Heart left ventricle (tissue), 16 donors: ENCODE measurements around the gene TMEM100. TPM values are rescaled to one million over a fixed set of nuclear protein-coding genes. Genes with fewer than 3 reads are reported as not detected.

ENCODE experiments used
- ATAC-seq, 4 donors: fragments of 200-7000 bp; cut with Tn5 transposase; one replicate each; pipeline ENCODE4 v1.9.1; 2020 to 2022; ENCODE audit warnings: moderate library complexity in 4 of 4, mild to moderate bottlenecking in 3 of 4, moderate number of reproducible peaks in 1 of 4
- DNase-seq, 5 donors: peaks; one replicate each; pipeline ENCODE4 v3.0.0-alpha.2; 2020
- H3K27ac ChIP-seq, 12 donors: fragments of 200-600 bp; sonication (generic) in 4 of 12; one replicate each; pipeline versions ENCODE4 v1.5.0 to v1.8.0; 2016 to 2022; ENCODE audit warnings: mild to moderate bottlenecking in 2 of 12
- H3K27me3 ChIP-seq, 9 donors: fragments of 200-600 bp; sonication (generic) in 2 of 9; one replicate each; pipeline versions ENCODE4 v1.5.1 to v1.8.0; 2016 to 2022; ENCODE audit warnings: mild to moderate bottlenecking in 3 of 9
- H3K36me3 ChIP-seq, 9 donors: fragments of 200-600 bp; sonication (generic) in 2 of 9; one replicate each; pipeline versions ENCODE4 v1.5.0 to v1.8.0; 2018 to 2022; ENCODE audit warnings: mild to moderate bottlenecking in 2 of 9
- H3K4me1 ChIP-seq, 12 donors: fragments of 200-600 bp; sonication (generic) in 4 of 12; one replicate each; pipeline versions ENCODE4 v1.5.0 to v1.8.0; 2016 to 2022; ENCODE audit warnings: mild to moderate bottlenecking in 3 of 12
- H3K4me3 ChIP-seq, 12 donors: fragments of 200-600 bp; sonication (generic) in 4 of 12; one replicate each; pipeline versions ENCODE4 v1.5.0 to v1.8.0; 2017 to 2022; ENCODE audit warnings: mild to moderate bottlenecking in 9 of 12, moderate library complexity in 4 of 12
- H3K9me3 ChIP-seq, 12 donors: fragments of 200-600 bp; sonication (generic) in 4 of 12; one replicate each; pipeline versions ENCODE4 v1.5.0 to v1.8.0; 2016 to 2022; ENCODE audit warnings: mild to moderate bottlenecking in 1 of 12
- POLR2A ChIP-seq, 2 donors: fragments of 450-650 bp; IDR thresholded peaks; one replicate each; pipeline ENCODE4 v1.6.1; 2017; ENCODE audit warnings: antibody characterized with exemption in 2 of 2, mild to moderate bottlenecking in 2 of 2, moderate library complexity in 2 of 2
- WGBS, 4 donors: extraction: QIAGEN DNeasy Blood & Tissue Kit in 2 of 4; methylation state at CpG; one replicate each; pipeline versions ENCODE4 v1.1.5 to v1.1.7; 2013 to 2018; 5-methylcytosine and 5-hydroxymethylcytosine counted together
- intact Hi-C, 10 donors: fragments of 100-400 bp; cut with DNase I; formaldehyde crosslinking; loops; one replicate each; pipeline versions ENCODE4 v1.11.1 to v1.14.2; 2022
- polyA plus RNA-seq, 2 donors: library from polyadenylated mRNA; stranded (reverse); fragments of 200-250 nt; gene quantifications; one replicate each; pipeline ENCODE4 v1.2.3, GENCODE V29; 2013
- total RNA-seq, 9 donors: library from RNA; depleted of rRNA in 2 of 9; stranded (reverse); fragments of >200 nt in 2 of 9; fragmentation: NEBNext Ultra II Directional in 3 of 9; extraction: Animal tissue kit (Norgen Biotek cat#: 25700) in 3 of 9; gene quantifications; one replicate each; pipeline versions ENCODE4 v1.1.0 to v1.2.4, GENCODE V29; 2016 to 2023
- TF ChIP-seq, protein P1 (sequence below), 12 donors: fragments of 200-600 bp; sonication (generic) in 4 of 12; IDR thresholded peaks; one replicate each; pipeline versions ENCODE4 v1.5.0 to v1.8.0; 2018 to 2022; ENCODE audit warnings: antibody characterized with exemption in 12 of 12, mild to moderate bottlenecking in 5 of 12
- donor health status: ischemic (EF 13 %, LVEDD 7.1; RV severe dilation, severe dysfunction).
- donor health status: healthy with polysubstance abuse.
- donor health status: DM: no; HTN: yes; CAD: no.
- donor health status: DM: no; HTN: no; CAD: no.
- donor health status: ischemic (EF 25% LVEDD 6.9; RV normal size, moderate dysfunction).
- donor health status: ischemic (EF 25% LVEDD 5.7; RV mildly dilated, moderate dysfunction).
- donor health status: healthy.
- donor health status: DM: yes; HTN: yes; CAD: no.
- donor health status: ischemic (EF 35%, LVEDD 5.7; RV mildly dilated, moderate dysfunction).
- donor health status: nonischemic (EF 11% LVEDD 7.7; RV severe dilation, severe dysfunction).
- donor health status: DM: yes; HTN: yes; CAD: no.
- donor health status: PGD.
- donor health status: ischemic (EF 29% LVEDD 5.4; RV normal size, mild dysfunction).
- donor health status: nonischemic (EF 23%, LVEDD 6.1; RV moderate dilation, normal function).

TMEM100 gene
- total and polyA plus RNA-seq, 11 donors, result 2.3 to 9.3 (median 5.3) TPM

DNA sequence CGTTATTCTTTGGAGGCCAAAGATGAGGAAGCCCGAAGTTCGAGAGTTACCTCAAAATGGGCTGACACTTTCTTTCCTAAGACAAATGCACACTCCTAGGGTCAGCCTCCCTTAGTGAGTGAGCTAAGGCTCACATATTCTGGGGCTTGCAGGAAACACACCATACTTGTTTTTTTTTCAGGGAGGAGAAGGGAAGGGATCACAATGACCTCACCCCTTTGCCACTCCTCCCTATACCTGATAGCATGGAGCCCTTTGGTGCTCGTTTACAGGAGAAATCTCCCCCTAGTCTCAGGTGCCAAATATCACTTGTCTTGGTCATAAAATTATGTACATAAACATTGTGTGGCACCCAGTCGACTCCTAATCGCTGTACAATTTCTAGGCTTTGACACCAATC is 4.6 kb upstream of the TMEM100 start:
- DNase-seq (no peak), ATAC-seq (no peak)
- intact Hi-C loops, result loop anchor here in 1 of 10 donors (10.0 kb wide), 1 partner anchor 302 kb away; the partner anchor contains the start of gene MMD
- peaks cover 0 to 58% (median 28%) of the 10 kb centered on the region in 12 donors for H3K4me1 ChIP-seq
- WGBS, 4 donors, result 90 to 95% (median 91%) methylated on average over 6 of the region's 6 CpGs
- H3K27ac ChIP-seq, result peak overlapping the region in 2 of 12 donors; percentile 5 to 51
- H3K9me3 ChIP-seq, result no peaks in the 10 kb centered on the region
- no peaks in the 10 kb centered on the region for H3K36me3 ChIP-seq
- TF ChIP-seq POLR2A (IDR thresholded peaks at IDR 0.05), result no peak
- TF ChIP-seq, protein P1, sequence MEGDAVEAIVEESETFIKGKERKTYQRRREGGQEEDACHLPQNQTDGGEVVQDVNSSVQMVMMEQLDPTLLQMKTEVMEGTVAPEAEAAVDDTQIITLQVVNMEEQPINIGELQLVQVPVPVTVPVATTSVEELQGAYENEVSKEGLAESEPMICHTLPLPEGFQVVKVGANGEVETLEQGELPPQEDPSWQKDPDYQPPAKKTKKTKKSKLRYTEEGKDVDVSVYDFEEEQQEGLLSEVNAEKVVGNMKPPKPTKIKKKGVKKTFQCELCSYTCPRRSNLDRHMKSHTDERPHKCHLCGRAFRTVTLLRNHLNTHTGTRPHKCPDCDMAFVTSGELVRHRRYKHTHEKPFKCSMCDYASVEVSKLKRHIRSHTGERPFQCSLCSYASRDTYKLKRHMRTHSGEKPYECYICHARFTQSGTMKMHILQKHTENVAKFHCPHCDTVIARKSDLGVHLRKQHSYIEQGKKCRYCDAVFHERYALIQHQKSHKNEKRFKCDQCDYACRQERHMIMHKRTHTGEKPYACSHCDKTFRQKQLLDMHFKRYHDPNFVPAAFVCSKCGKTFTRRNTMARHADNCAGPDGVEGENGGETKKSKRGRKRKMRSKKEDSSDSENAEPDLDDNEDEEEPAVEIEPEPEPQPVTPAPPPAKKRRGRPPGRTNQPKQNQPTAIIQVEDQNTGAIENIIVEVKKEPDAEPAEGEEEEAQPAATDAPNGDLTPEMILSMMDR (IDR thresholded peaks at IDR 0.05), result no peak
- no peaks in the 10 kb centered on the region for H3K27me3 ChIP-seq
- H3K4me3 ChIP-seq, result no peak overlapping the region

DNA sequence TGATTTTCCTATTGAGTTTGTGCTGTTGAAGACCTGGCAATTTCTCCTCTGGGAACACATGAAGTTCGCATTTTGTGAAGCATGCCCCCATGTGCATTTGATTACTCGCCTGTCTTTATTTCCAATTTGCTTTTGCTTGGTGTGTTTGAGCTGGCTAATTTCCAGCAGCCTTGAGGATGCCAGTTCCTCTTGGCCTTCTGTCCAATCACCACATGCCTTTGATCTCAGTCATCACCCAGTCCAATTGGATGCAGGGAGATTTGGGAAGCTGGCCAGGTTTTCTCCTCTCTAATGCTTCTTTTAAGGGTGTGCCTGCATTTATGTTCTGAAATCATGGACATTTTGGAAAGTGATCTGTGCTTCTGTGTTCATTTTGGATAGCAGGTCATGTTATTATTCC is 3.8 kb upstream of the TMEM100 start:
- no peak for TF ChIP-seq POLR2A (IDR thresholded peaks at IDR 0.05)
- TF ChIP-seq, protein P1 (IDR thresholded peaks at IDR 0.05), result no peak
- no peak overlapping the region for H3K4me3 ChIP-seq
- H3K27ac ChIP-seq, result peak overlapping the region in 4 of 12 donors; percentile 1 to 78 (median 22)
- peaks cover 0 to 56% (median 24%) of the 10 kb centered on the region in 12 donors for H3K4me1 ChIP-seq
- no peaks in the 10 kb centered on the region for H3K36me3 ChIP-seq
- H3K27me3 ChIP-seq, result no peaks in the 10 kb centered on the region
- H3K9me3 ChIP-seq, result no peaks in the 10 kb centered on the region
- WGBS, 4 donors, result 66 to 82% (median 70%) methylated on average over 2 of the region's 2 CpGs
- ATAC-seq, result peak; percentile 31 to 65 (median 49)
- DNase-seq, result peak in 4 of 5 donors; percentile 58 to 77 (median 68)
- intact Hi-C loops, result loop anchor here in 1 of 10 donors (10.0 kb wide), 1 partner anchor 302 kb away; the partner anchor contains the start of gene MMD

DNA sequence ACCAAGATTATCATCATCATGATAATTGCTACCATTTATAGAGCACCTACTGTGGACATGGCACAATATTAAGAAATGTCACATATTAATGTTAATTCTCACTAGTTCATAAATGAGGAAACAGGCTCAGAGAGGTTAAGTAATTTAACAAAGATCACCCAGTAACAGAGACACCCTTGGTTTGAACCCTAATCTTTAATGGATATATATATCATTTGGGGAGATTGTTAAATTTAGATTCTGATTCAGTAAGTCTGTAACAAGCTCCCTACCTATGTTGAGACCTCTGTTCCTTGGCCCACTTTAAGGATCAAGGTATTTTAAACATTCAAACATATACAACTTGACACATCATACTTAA is 804 bp upstream of the TMEM100 start:
- no peak for ATAC-seq
- Histone ChIP-seq H3K9me3 (no peaks in the 10 kb centered on the region), H3K4me1 (peaks cover 0 to 43% (median 13%) of the 10 kb centered on the region in 12 donors), H3K36me3 (peaks cover 0 to 13% (median 0%) of the 10 kb centered on the region in 9 donors), H3K27me3 (no peaks in the 10 kb centered on the region), H3K4me3 (peak overlapping the region in 8 of 12 donors; percentile 35 to 47 (median 40)), H3K27ac (peak overlapping the region in 8 of 12 donors; percentile 34 to 78 (median 46))
- TF ChIP-seq POLR2A (IDR thresholded peaks at IDR 0.05), result no peak
- TF ChIP-seq, protein P1 (IDR thresholded peaks at IDR 0.05), result no peak
- intact Hi-C loops, result loop anchor here in 2 of 10 donors (5.0 to 10.0 kb wide), 3 partner anchors 34 to 299 kb away; partner anchors contain the start of gene MMD (in 1 of the 2)
- no peak for DNase-seq

DNA sequence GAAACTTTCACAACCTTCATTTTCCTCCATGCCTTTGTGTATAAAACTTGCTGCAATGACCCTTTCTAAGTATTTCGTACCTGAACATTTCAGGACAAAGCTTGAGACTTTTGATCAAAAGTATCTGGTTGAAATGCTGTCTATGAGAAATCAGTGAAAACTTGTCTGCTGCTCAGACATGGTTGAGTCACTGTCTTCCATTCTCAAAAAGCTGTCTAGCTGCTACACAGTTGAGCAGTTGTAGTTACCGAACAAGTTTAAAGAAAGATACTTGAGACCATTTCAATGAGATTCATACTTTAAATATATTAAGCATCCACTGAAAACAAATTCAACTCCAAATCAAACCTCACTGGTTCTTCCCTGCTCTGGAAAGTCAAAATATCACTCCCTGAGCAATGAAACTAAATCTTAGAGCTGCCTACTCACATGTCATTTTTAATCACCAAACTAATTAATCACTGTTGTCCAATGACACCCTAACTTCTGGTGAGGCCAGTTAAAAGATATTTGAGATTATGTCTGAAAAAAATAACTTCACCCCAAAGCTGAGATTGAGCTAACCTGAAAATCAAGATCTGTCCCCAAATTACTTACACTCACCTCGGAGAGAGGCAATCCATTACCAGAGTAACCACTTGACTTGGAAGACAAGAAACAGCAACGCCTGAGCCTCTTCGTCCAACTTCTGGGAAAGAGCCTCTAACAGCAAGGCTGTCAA is 488 bp downstream of the TMEM100 start:
- intact Hi-C loops, result loop anchor here in 2 of 10 donors (5.0 to 10.0 kb wide), 3 partner anchors 35 to 297 kb away; partner anchors contain the start of gene MMD (in 1 of the 2)

More for the DNA sequence above, 488 bp downstream of the TMEM100 start:
- Histone ChIP-seq H3K36me3 (peaks cover 0 to 13% (median 0%) of the 10 kb centered on the region in 9 donors), H3K4me1 (peaks cover 0 to 43% (median 13%) of the 10 kb centered on the region in 12 donors), H3K4me3 (peak overlapping the region in 11 of 12 donors; percentile 9 to 47 (median 35)), H3K27ac (peak overlapping the region in 10 of 12 donors; percentile 30 to 78 (median 44)), H3K9me3 (no peaks in the 10 kb centered on the region), H3K27me3 (no peaks in the 10 kb centered on the region)
- ATAC-seq, result peak in 1 of 4 donors; percentile 4
- WGBS, 4 donors, result 51 to 55% (median 52%) methylated on average over 5 of the region's 5 CpGs
- no peak for TF ChIP-seq POLR2A (IDR thresholded peaks at IDR 0.05)
- TF ChIP-seq, protein P1 (IDR thresholded peaks at IDR 0.05), result no peak
- no peak for DNase-seq
